GM23338 (cell line): ENCODE measurements around the gene DOCK4. TPM values are rescaled to one million over a fixed set of nuclear protein-coding genes. Genes with fewer than 3 reads are reported as not detected.

Experiments
- ATAC-seq: fragments of 200-7000 bp; cut with Tn5 transposase; 3 replicates; pipeline ENCODE4 v1.9.1; 2020
- DNase-seq: peaks from one replicate; pipeline ENCODE4 v3.0.0-alpha.2; 2015; ENCODE audit warnings: low spot score
- H2AFZ ChIP-seq: fragments of 200-600 bp; sonication (generic); 2 replicates; pipeline ENCODE4 v1.8.0; 2016; ENCODE audit warnings: antibody characterized with exemption, mild to moderate bottlenecking, moderate library complexity
- H3F3A ChIP-seq: fragments of 200-600 bp; sonication (generic); replicated peaks from 2 replicates; pipeline ENCODE4 v1.8.0; 2017; ENCODE audit warnings: antibody characterized with exemption, mixed run types, low read depth
- H3K27ac ChIP-seq: fragments of 200-600 bp; sonication (generic); 2 replicates; pipeline ENCODE4 v1.6.1; 2016; ENCODE audit warnings: low read depth
- H3K27me3 ChIP-seq: fragments of 200-600 bp; sonication (generic); 2 replicates; pipeline ENCODE4 v1.8.0; 2016; ENCODE audit warnings: mild to moderate bottlenecking, mixed run types, moderate library complexity; ENCODE audit not compliant: insufficient read depth
- H3K36me3 ChIP-seq: fragments of 200-600 bp; sonication (generic); 2 replicates; pipeline ENCODE4 v1.8.0; 2016; ENCODE audit warnings: mild to moderate bottlenecking; ENCODE audit not compliant: insufficient read depth
- H3K4me1 ChIP-seq: fragments of 200-600 bp; sonication (generic); 2 replicates; pipeline ENCODE4 v1.8.0; 2016; ENCODE audit warnings: mild to moderate bottlenecking, moderate library complexity; ENCODE audit not compliant: insufficient read depth
- H3K4me2 ChIP-seq: fragments of 200-600 bp; sonication (generic); 2 replicates; pipeline ENCODE4 v1.7.1; 2017; ENCODE audit warnings: mixed run types
- H3K4me3 ChIP-seq: fragments of 200-600 bp; sonication (generic); 2 replicates; pipeline ENCODE4 v1.6.1; 2016; ENCODE audit warnings: mixed run types
- H3K79me2 ChIP-seq: fragments of 200-600 bp; sonication (generic); replicated peaks from 2 replicates; pipeline ENCODE4 v1.8.0; 2017; ENCODE audit warnings: mild to moderate bottlenecking; ENCODE audit not compliant: insufficient read depth
- H3K9me2 ChIP-seq: fragments of 200-600 bp; sonication (generic); 2 replicates; pipeline ENCODE4 v1.8.0; 2017; ENCODE audit not compliant: insufficient read depth
- H4K20me1 ChIP-seq: fragments of 200-600 bp; sonication (generic); replicated peaks from 2 replicates; pipeline ENCODE4 v1.8.0; 2017; ENCODE audit warnings: mild to moderate bottlenecking; ENCODE audit not compliant: insufficient read depth
- H3K27ac Mint-ChIP-seq: 2 replicates; pipeline ENCODE4 v1.8.0; 2020; ENCODE audit warnings: inconsistent platforms, mild to moderate bottlenecking, moderate library complexity, mixed read lengths
- H3K27me3 Mint-ChIP-seq: 3 replicates; pipeline ENCODE4 v1.8.0; 2022; ENCODE audit warnings: low read depth, mild to moderate bottlenecking, moderate library complexity, mixed read lengths, inconsistent platforms; ENCODE audit not compliant: insufficient read depth, poor library complexity
- H3K36me3 Mint-ChIP-seq: 3 replicates; pipeline ENCODE4 v1.8.0; 2021; ENCODE audit warnings: low read depth, mild to moderate bottlenecking, inconsistent platforms, moderate library complexity, mixed read lengths
- H3K4me1 Mint-ChIP-seq: 3 replicates; pipeline ENCODE4 v1.8.0; 2020; ENCODE audit warnings: mild to moderate bottlenecking, inconsistent platforms, mixed read lengths
- H3K4me3 Mint-ChIP-seq: 3 replicates; pipeline ENCODE4 v1.8.0; 2021; ENCODE audit warnings: moderate library complexity, mild to moderate bottlenecking, inconsistent platforms, mixed read lengths
- H3K9me3 Mint-ChIP-seq: 3 replicates; pipeline ENCODE4 v1.8.0; 2020; ENCODE audit warnings: moderate library complexity, mild to moderate bottlenecking, inconsistent platforms, mixed read lengths
- CREB1 ChIP-seq: fragments of 250-450 bp; sonication (Bioruptor Pico); IDR thresholded peaks from 2 replicates; pipeline ENCODE4 v1.5.0; 2020; ENCODE audit warnings: low read depth, mild to moderate bottlenecking, moderate library complexity
- EZH2 ChIP-seq: fragments of 200-600 bp; sonication (generic); IDR thresholded peaks from one replicate; pipeline ENCODE4 v1.8.0; 2017; ENCODE audit warnings: antibody characterized with exemption, mild to moderate bottlenecking, low read depth; ENCODE audit not compliant: unreplicated experiment
- EZH2phosphoT487 ChIP-seq: fragments of 200-600 bp; sonication (generic); IDR thresholded peaks from one replicate; pipeline ENCODE4 v1.8.1; 2018; ENCODE audit warnings: antibody characterized with exemption; ENCODE audit not compliant: unreplicated experiment
- JUNB ChIP-seq: IDR thresholded peaks from one replicate; pipeline ENCODE4 v1.6.1; 2016; ENCODE audit warnings: antibody characterized with exemption; ENCODE audit not compliant: unreplicated experiment
- NANOG ChIP-seq: IDR thresholded peaks from 2 replicates; pipeline ENCODE4 v1.6.1; 2016; ENCODE audit warnings: antibody characterized with exemption, borderline replicate concordance
- POLR2AphosphoS5 ChIP-seq: IDR thresholded peaks from 2 replicates; pipeline ENCODE4 v1.6.1; 2016; ENCODE audit warnings: antibody characterized with exemption, low read depth
- STAT1 ChIP-seq: IDR thresholded peaks from one replicate; pipeline ENCODE4 v1.6.1; 2016; ENCODE audit warnings: antibody characterized with exemption; ENCODE audit not compliant: unreplicated experiment
- ZNF114 ChIP-seq: fragments of 250-450 bp; sonication (Bioruptor Pico); IDR thresholded peaks from 2 replicates; pipeline ENCODE4 v1.5.0; 2020; ENCODE audit warnings: mild to moderate bottlenecking, moderate library complexity
- ZNF331 ChIP-seq: fragments of 250-450 bp; sonication (Bioruptor Pico); IDR thresholded peaks from 2 replicates; pipeline ENCODE4 v1.5.0; 2020; ENCODE audit warnings: low read depth, mild to moderate bottlenecking, moderate library complexity
- polyA plus RNA-seq: library from polyadenylated mRNA; unstranded; fragments of >200 nt; fragmentation: Nextera tagmentation; extraction: Ambion mirVana; gene quantifications from 2 replicates; pipeline ENCODE4 v1.2.1, GENCODE V29; 2016
- total RNA-seq: library from RNA; depleted of rRNA; stranded (reverse); fragments of >200 nt; shearing (Covaris generic); gene quantifications from 2 replicates; pipeline ENCODE4 v1.2.3, GENCODE V29; 2014
- TF ChIP-seq, protein P1 (sequence below), 2 experiments: fragments of 200-600 bp in 1 of 2; sonication (generic) in 1 of 2; conservative IDR thresholded peaks; 2 replicates each; pipeline versions ENCODE4 v1.5.1 to v1.6.1; 2016 to 2017; ENCODE audit warnings: antibody characterized with exemption in 2 of 2, low read depth in 2 of 2, mild to moderate bottlenecking in 2 of 2, moderate library complexity in 1 of 2
- TF ChIP-seq, protein P2 (sequence below): fragments of 250-450 bp; sonication (Bioruptor Pico); IDR thresholded peaks from 2 replicates; pipeline ENCODE4 v1.5.0; 2020; ENCODE audit warnings: mild to moderate bottlenecking, moderate library complexity
- TF ChIP-seq, protein P3 (sequence below): IDR thresholded peaks from one replicate; pipeline ENCODE4 v1.6.1; 2018; ENCODE audit warnings: antibody characterized with exemption; ENCODE audit not compliant: unreplicated experiment
- TF ChIP-seq, protein P4 (sequence below): IDR thresholded peaks from 2 replicates; pipeline ENCODE4 v1.6.1; 2016; ENCODE audit warnings: antibody characterized with exemption

The DOCK4 gene
- total and polyA plus RNA-seq, 2 experiments from 2014 or later, result 6.3 to 33.8 TPM

DNA sequence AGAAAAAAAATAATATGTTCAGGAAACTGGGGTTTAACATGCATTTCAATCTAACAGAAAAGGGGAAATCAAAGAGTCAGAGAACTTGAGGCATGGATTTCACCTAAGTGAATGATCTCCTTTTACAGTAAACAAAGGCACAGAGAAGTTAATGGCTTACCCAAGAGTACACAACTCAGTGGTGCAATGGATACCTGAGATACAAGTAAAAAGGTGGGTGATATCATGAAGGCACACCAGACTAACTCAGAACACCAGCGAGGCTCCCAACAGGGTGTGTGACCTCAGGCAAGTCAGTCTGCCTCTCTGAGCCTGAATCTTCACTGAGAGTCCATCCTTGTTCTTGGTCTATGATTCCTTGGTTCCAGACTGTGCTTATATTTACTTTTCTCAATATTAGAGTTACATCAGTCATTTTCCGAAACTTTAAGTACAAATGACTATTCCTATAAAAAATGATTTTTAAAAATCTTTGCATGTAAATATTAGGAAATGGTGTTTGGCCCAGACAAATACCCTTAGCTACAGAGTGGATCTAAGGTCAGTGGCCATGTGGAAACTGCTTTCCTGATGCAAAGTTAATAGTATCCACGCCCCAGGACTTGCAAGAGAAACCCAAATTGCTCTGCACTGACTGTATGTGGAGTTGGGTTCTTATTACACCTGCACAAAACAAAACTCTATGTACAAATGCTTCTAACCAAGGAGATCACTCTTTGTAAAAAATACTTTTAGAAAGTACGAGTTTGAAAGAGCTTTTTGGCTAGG, 361.1 kb downstream of the DOCK4 start:
- H3K4me3 Mint-ChIP-seq, result no peak overlapping the region
- H3K4me2 ChIP-seq, result no peak overlapping the region
- DNase-seq (no peak), ATAC-seq (no peak)
- no peaks in the 10 kb centered on the region for H3K79me2 ChIP-seq
- peaks cover 11% of the 10 kb centered on the region for H3K4me1 Mint-ChIP-seq
- H3K4me3 ChIP-seq, result no peak overlapping the region
- H3K27me3 ChIP-seq, result no peaks in the 10 kb centered on the region
- no peak overlapping the region for H3K27ac ChIP-seq
- H4K20me1 ChIP-seq, result no peaks in the 10 kb centered on the region
- H3K4me1 ChIP-seq, result peaks cover 8% of the 10 kb centered on the region; the same call in 1 of the 2 replicates
- H3K9me2 ChIP-seq, result no peaks in the 10 kb centered on the region
- no peak overlapping the region for H2AFZ ChIP-seq
- TF ChIP-seq STAT1 (no peak), EZH2 (no peak), EZH2phosphoT487 (no peak), ZNF114 (CRISPR knock-in tag) (no peak), CREB1 (CRISPR knock-in tag) (no peak), POLR2AphosphoS5 (no peak), NANOG (no peak), JUNB (no peak), ZNF331 (CRISPR knock-in tag) (no peak)
- TF ChIP-seq, protein P1, sequence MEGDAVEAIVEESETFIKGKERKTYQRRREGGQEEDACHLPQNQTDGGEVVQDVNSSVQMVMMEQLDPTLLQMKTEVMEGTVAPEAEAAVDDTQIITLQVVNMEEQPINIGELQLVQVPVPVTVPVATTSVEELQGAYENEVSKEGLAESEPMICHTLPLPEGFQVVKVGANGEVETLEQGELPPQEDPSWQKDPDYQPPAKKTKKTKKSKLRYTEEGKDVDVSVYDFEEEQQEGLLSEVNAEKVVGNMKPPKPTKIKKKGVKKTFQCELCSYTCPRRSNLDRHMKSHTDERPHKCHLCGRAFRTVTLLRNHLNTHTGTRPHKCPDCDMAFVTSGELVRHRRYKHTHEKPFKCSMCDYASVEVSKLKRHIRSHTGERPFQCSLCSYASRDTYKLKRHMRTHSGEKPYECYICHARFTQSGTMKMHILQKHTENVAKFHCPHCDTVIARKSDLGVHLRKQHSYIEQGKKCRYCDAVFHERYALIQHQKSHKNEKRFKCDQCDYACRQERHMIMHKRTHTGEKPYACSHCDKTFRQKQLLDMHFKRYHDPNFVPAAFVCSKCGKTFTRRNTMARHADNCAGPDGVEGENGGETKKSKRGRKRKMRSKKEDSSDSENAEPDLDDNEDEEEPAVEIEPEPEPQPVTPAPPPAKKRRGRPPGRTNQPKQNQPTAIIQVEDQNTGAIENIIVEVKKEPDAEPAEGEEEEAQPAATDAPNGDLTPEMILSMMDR (conservative IDR thresholded peaks at IDR 0.05; ENCODE audit: low read depth in 2 of 2), result no peak
- TF ChIP-seq, protein P2, sequence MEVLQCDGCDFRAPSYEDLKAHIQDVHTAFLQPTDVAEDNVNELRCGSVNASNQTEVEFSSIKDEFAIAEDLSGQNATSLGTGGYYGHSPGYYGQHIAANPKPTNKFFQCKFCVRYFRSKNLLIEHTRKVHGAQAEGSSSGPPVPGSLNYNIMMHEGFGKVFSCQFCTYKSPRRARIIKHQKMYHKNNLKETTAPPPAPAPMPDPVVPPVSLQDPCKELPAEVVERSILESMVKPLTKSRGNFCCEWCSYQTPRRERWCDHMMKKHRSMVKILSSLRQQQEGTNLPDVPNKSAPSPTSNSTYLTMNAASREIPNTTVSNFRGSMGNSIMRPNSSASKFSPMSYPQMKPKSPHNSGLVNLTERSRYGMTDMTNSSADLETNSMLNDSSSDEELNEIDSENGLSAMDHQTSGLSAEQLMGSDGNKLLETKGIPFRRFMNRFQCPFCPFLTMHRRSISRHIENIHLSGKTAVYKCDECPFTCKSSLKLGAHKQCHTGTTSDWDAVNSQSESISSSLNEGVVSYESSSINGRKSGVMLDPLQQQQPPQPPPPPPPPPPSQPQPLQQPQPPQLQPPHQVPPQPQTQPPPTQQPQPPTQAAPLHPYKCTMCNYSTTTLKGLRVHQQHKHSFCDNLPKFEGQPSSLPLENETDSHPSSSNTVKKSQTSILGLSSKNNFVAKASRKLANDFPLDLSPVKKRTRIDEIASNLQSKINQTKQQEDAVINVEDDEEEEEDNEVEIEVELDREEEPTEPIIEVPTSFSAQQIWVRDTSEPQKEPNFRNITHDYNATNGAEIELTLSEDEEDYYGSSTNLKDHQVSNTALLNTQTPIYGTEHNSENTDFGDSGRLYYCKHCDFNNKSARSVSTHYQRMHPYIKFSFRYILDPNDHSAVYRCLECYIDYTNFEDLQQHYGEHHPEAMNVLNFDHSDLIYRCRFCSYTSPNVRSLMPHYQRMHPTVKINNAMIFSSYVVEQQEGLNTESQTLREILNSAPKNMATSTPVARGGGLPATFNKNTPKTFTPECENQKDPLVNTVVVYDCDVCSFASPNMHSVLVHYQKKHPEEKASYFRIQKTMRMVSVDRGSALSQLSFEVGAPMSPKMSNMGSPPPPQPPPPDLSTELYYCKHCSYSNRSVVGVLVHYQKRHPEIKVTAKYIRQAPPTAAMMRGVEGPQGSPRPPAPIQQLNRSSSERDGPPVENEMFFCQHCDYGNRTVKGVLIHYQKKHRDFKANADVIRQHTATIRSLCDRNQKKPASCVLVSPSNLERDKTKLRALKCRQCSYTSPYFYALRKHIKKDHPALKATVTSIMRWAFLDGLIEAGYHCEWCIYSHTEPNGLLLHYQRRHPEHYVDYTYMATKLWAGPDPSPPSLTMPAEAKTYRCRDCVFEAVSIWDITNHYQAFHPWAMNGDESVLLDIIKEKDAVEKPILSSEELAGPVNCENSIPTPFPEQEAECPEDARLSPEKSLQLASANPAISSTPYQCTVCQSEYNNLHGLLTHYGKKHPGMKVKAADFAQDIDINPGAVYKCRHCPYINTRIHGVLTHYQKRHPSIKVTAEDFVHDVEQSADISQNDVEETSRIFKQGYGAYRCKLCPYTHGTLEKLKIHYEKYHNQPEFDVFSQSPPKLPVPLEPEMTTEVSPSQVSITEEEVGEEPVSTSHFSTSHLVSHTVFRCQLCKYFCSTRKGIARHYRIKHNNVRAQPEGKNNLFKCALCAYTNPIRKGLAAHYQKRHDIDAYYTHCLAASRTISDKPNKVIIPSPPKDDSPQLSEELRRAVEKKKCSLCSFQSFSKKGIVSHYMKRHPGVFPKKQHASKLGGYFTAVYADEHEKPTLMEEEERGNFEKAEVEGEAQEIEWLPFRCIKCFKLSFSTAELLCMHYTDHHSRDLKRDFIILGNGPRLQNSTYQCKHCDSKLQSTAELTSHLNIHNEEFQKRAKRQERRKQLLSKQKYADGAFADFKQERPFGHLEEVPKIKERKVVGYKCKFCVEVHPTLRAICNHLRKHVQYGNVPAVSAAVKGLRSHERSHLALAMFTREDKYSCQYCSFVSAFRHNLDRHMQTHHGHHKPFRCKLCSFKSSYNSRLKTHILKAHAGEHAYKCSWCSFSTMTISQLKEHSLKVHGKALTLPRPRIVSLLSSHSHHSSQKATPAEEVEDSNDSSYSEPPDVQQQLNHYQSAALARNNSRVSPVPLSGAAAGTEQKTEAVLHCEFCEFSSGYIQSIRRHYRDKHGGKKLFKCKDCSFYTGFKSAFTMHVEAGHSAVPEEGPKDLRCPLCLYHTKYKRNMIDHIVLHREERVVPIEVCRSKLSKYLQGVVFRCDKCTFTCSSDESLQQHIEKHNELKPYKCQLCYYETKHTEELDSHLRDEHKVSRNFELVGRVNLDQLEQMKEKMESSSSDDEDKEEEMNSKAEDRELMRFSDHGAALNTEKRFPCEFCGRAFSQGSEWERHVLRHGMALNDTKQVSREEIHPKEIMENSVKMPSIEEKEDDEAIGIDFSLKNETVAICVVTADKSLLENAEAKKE (CRISPR knock-in tag), result no peak
- TF ChIP-seq, protein P3, sequence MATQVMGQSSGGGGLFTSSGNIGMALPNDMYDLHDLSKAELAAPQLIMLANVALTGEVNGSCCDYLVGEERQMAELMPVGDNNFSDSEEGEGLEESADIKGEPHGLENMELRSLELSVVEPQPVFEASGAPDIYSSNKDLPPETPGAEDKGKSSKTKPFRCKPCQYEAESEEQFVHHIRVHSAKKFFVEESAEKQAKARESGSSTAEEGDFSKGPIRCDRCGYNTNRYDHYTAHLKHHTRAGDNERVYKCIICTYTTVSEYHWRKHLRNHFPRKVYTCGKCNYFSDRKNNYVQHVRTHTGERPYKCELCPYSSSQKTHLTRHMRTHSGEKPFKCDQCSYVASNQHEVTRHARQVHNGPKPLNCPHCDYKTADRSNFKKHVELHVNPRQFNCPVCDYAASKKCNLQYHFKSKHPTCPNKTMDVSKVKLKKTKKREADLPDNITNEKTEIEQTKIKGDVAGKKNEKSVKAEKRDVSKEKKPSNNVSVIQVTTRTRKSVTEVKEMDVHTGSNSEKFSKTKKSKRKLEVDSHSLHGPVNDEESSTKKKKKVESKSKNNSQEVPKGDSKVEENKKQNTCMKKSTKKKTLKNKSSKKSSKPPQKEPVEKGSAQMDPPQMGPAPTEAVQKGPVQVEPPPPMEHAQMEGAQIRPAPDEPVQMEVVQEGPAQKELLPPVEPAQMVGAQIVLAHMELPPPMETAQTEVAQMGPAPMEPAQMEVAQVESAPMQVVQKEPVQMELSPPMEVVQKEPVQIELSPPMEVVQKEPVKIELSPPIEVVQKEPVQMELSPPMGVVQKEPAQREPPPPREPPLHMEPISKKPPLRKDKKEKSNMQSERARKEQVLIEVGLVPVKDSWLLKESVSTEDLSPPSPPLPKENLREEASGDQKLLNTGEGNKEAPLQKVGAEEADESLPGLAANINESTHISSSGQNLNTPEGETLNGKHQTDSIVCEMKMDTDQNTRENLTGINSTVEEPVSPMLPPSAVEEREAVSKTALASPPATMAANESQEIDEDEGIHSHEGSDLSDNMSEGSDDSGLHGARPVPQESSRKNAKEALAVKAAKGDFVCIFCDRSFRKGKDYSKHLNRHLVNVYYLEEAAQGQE, result no peak
- TF ChIP-seq, protein P4, sequence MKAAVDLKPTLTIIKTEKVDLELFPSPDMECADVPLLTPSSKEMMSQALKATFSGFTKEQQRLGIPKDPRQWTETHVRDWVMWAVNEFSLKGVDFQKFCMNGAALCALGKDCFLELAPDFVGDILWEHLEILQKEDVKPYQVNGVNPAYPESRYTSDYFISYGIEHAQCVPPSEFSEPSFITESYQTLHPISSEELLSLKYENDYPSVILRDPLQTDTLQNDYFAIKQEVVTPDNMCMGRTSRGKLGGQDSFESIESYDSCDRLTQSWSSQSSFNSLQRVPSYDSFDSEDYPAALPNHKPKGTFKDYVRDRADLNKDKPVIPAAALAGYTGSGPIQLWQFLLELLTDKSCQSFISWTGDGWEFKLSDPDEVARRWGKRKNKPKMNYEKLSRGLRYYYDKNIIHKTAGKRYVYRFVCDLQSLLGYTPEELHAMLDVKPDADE, result no peak
- H3K27me3 Mint-ChIP-seq, result peaks cover 2% of the 10 kb centered on the region
- H3F3A ChIP-seq, result no peaks in the 10 kb centered on the region
- no peaks in the 10 kb centered on the region for H3K9me3 Mint-ChIP-seq
- peaks cover 16% of the 10 kb centered on the region; the same call in 1 of the 2 replicates for H3K36me3 ChIP-seq
- peaks cover 40% of the 10 kb centered on the region for H3K36me3 Mint-ChIP-seq
- H3K27ac Mint-ChIP-seq, result no peak overlapping the region
